IPS-20b (cell line): ENCODE results near the gene CHST3.
"Not testable (repeated sequence)": the region's sequence is repeated elsewhere in the genome, so short reads cannot be mapped to it uniquely, and the experiment has no call there.

Source experiments
- H3K27ac ChIP-seq: one replicate; pipeline ENCODE4 v1.5.1; 2013; ENCODE audit warnings: low read length
- H3K27me3 ChIP-seq: 2 replicates; pipeline ENCODE4 v1.6.1; 2013; ENCODE audit warnings: mild to moderate bottlenecking, low read length, inconsistent platforms; ENCODE audit not compliant: insufficient read depth
- H3K36me3 ChIP-seq: 2 replicates; pipeline ENCODE4 v1.6.1; 2013; ENCODE audit warnings: low read depth, mild to moderate bottlenecking, inconsistent platforms, low read length, moderate library complexity; ENCODE audit not compliant: insufficient read depth
- H3K4me1 ChIP-seq: 2 replicates; pipeline ENCODE4 v1.6.1; 2013; ENCODE audit warnings: mild to moderate bottlenecking, control low read depth, inconsistent platforms, low read length, moderate library complexity; ENCODE audit not compliant: insufficient read depth
- H3K4me3 ChIP-seq: 2 replicates; pipeline ENCODE4 v1.5.1; 2013; ENCODE audit warnings: mild to moderate bottlenecking, low read length, inconsistent platforms
- H3K9ac ChIP-seq: 2 replicates; pipeline ENCODE4 v1.6.1; 2013; ENCODE audit warnings: low read depth, mild to moderate bottlenecking, inconsistent platforms, low read length, moderate library complexity
- H3K9me3 ChIP-seq: 2 replicates; pipeline ENCODE4 v1.6.1; 2013; ENCODE audit warnings: mild to moderate bottlenecking, low read depth, low read length, inconsistent platforms; ENCODE audit not compliant: insufficient read depth

The CHST3 gene

DNA sequence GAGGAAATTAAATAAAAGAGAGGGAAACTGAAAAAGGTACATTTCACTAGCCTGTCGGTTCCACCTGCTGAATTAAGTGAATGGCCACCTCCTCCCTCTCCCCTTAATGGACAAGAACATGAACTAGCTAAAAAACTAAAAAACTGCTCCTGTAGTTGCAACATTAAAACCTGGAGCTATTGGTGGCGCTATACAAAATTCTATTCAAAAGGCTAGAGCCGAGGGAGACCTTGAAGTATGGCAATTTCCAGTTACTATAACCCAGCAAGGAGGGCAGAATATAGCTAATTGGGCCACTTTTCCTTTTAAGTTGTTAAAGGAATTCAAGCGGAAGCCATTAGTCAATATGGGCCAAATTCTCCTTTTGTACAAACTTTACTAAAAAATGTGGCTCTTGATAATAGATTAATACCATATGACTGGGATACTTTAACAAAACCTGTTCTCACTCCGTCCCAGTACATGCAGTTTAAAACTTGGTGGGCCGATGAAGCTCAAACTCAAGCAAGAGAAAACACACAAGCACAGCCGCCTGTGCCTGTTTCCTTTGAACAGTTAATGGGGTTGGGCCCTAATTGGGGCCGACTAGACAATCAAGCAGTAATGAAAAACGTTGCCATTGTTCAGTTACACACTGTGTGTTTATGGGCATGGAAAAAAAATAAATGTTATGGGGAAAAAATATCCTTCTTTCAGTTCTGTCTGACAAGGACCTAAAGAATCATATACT lies 6.5 kb upstream of the CHST3 start:
- Histone ChIP-seq H3K27ac (no peak overlapping the region), H3K4me3 (no peak overlapping the region), H3K27me3 (peaks cover 16% of the 10 kb centered on the region), H3K9ac (no peak overlapping the region), H3K4me1 (no peaks in the 10 kb centered on the region), H3K9me3 (peaks cover 14% of the 10 kb centered on the region), H3K36me3 (no peaks in the 10 kb centered on the region)

DNA sequence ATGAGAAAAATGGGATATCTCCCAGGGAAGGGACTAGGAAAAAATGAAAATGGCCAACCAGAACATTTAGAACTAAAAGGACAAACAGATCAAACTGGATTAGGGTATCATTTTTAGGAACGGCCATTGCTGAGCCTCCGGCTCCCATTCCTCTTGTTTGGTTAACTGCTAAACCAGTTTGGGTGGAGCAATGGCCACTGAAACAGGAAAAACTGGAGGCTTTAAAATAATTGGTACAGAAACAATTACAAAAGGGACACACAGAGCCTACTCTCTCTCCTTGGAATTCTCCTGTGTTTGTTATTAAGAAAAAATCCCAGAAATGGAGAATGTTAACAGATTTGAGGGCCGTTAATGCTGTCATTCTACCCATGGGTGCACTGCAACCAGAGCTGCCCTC lies 4.7 kb upstream of the CHST3 start:
- H3K36me3 ChIP-seq = no peaks in the 10 kb centered on the region
- H3K4me1 ChIP-seq = no peaks in the 10 kb centered on the region
- H3K9ac ChIP-seq = no peak overlapping the region
- H3K9me3 ChIP-seq = peaks cover 13% of the 10 kb centered on the region
- no peak overlapping the region for H3K27ac ChIP-seq
- H3K4me3 ChIP-seq = no peak overlapping the region
- H3K27me3 ChIP-seq = peaks cover 29% of the 10 kb centered on the region

DNA sequence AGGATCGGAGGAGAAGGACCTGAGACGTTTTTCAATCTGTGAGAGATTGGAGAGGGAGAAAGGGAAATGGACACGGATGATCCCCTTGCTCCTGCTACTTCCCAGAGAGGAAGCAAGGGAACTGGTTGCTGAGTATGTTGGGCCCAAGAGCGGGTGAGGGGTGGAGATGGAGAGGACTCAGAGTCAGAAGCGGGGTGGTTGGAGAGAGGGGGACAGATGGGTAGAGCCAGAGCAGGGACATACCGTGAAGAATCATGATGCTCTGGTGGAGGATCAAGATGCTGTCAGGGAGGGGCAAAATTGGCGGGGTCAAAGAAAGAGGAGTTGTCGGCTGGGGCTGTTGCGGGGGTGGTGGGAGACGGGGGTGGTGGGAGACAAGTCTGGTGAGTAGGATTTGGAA lies 2.4 kb upstream of the CHST3 start:
- H3K27me3 ChIP-seq = peaks cover 52% of the 10 kb centered on the region
- no peak overlapping the region for H3K27ac ChIP-seq
- H3K4me3 ChIP-seq = no peak overlapping the region
- no peak overlapping the region for H3K9ac ChIP-seq
- H3K36me3 ChIP-seq = no peaks in the 10 kb centered on the region
- peaks cover 6% of the 10 kb centered on the region; the same call in 1 of the 2 replicates for H3K4me1 ChIP-seq
- H3K9me3 ChIP-seq = no peaks in the 10 kb centered on the region

DNA sequence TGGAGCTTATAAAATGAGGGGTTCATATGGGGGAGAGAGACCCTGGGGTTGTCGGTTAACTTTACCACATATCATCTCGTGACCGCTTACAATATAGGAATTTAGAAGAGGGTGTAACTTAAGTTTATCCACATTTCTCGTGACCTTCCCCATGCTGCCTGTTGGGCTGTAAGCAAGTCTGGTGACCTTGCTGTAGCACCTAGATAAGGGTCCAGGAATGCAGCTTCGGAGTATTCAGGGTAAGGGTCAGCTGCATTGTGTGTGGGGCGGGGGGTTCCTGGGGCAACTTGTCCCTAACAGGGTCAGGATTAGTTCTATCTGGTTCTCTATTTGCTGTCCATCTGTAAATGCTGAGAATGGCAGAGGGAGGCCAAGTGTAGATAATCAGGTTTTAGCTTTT lies 1.3 kb upstream of the CHST3 start:
- Histone ChIP-seq H3K27me3 (peaks cover 52% of the 10 kb centered on the region), H3K36me3 (no peaks in the 10 kb centered on the region), H3K27ac (no peak overlapping the region), H3K4me1 (peaks cover 6% of the 10 kb centered on the region; the same call in 1 of the 2 replicates), H3K4me3 (peak overlapping the region; percentile 88; the same call in 1 of the 2 replicates), H3K9ac (no peak overlapping the region), H3K9me3 (no peaks in the 10 kb centered on the region)

DNA sequence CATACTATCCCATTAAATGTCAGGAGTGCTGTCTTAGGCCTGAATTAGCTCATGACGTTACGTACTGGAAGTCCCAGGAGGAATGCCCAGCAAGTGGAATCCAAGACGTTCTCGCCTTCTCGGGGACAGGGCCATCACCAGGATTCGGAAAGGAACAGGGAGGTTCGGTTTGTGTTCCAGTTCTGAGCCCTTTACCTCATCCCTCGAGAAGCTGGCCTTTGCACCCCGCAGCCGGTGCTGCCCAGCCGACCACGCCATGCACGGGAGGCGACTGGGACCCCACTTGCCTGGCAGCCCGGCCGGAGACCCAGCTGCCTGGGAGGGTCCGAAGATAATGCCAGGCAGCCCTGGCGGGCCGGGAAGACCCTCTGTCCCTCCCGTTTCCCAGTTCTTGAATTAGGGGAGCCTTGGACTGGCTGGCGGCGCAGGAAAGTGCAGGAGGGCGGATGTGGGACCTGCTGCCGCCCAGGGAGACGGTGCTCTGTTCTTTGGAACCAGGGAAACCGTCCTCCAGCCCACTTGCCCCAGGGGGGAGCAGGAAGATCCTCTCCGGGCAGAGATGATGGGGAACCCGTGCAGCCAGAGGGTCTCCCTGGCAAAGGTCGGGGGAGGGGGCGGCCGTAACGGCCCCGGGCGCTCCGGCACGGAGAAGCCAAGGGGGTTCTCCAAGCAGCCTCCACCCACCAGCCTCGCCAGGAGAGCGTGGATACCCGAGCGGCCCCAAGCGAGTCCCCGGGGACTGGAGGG lies 671 bp upstream of the CHST3 start:
- peak overlapping the region; percentile 78; the same call in 1 of the 2 replicates for H3K9ac ChIP-seq
- no peaks in the 10 kb centered on the region for H3K9me3 ChIP-seq
- H3K27ac ChIP-seq = no peak overlapping the region
- H3K4me3 ChIP-seq = peak overlapping the region; percentile 88
- peaks cover 6% of the 10 kb centered on the region; the same call in 1 of the 2 replicates for H3K4me1 ChIP-seq
- H3K36me3 ChIP-seq = no peaks in the 10 kb centered on the region
- peaks cover 52% of the 10 kb centered on the region for H3K27me3 ChIP-seq

DNA sequence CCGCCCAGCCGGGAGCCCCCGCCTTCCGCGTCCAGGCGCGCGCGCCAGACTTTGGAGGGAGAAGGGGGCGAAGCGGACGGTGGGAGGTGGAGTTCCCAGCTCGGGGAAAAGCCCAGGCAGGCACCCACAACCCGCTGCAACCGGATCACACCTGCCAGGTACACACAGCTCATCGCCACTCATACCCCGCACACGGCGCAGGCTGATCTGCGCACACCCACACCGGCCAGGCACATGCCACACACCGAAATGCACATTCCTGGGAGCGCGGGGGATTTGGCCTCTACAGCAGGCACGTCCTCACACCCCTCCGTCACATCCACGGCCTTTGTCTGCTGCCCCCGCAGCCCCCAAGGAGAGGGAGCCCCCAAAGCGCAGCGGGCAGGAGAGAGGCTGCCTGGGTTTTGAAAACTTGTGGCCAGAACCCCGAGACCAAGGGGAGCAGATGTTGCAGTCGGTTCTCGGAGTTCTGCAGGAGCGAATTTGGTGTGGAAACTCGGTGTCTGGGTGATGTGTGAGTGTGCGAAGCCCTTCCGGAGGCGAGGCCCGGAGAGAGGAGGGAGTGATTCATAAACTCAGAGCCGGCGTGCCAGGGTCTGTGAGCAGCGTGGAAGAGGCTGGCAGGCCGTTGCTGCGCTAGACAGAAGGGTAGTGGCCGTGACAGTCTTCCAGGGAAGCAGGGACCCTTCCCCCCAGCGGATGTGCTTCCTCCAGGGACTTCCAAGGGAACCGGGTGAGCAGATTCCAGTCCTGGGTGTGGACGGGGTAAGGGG lies 734 bp downstream of the CHST3 start:
- Histone ChIP-seq H3K9ac (peak overlapping the region; percentile 78), H3K9me3 (no peaks in the 10 kb centered on the region), H3K4me3 (peak overlapping the region; percentile 88), H3K27me3 (peaks cover 52% of the 10 kb centered on the region), H3K27ac (no peak overlapping the region), H3K36me3 (no peaks in the 10 kb centered on the region), H3K4me1 (peaks cover 6% of the 10 kb centered on the region; the same call in 1 of the 2 replicates)

DNA sequence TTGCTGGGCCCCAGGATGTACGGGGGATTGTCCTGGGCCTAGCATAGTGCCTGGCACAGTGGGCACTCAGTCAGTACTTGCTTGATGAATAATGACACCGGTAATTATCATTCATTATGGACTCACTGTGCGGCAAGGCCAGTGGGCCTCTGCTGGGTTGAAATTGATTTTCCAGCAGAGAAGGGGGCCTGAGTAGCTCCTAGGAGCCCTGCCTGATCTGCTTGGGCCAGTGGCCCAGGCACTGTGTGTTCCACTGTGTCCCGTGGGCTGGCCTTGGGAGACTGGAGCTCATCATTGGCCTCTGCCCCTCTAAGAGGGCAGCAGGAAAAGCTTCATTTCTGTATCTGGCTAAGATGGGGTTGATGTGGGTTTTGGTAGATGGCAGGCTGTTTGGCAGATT lies 1.4 kb downstream of the CHST3 start:
- H3K36me3 ChIP-seq = no peaks in the 10 kb centered on the region
- H3K4me1 ChIP-seq = peaks cover 6% of the 10 kb centered on the region; the same call in 1 of the 2 replicates
- H3K27ac ChIP-seq = no peak overlapping the region
- H3K9ac ChIP-seq = peak overlapping the region; percentile 78; the same call in 1 of the 2 replicates
- peaks cover 52% of the 10 kb centered on the region for H3K27me3 ChIP-seq
- H3K9me3 ChIP-seq = no peaks in the 10 kb centered on the region
- H3K4me3 ChIP-seq = peak overlapping the region; percentile 88

DNA sequence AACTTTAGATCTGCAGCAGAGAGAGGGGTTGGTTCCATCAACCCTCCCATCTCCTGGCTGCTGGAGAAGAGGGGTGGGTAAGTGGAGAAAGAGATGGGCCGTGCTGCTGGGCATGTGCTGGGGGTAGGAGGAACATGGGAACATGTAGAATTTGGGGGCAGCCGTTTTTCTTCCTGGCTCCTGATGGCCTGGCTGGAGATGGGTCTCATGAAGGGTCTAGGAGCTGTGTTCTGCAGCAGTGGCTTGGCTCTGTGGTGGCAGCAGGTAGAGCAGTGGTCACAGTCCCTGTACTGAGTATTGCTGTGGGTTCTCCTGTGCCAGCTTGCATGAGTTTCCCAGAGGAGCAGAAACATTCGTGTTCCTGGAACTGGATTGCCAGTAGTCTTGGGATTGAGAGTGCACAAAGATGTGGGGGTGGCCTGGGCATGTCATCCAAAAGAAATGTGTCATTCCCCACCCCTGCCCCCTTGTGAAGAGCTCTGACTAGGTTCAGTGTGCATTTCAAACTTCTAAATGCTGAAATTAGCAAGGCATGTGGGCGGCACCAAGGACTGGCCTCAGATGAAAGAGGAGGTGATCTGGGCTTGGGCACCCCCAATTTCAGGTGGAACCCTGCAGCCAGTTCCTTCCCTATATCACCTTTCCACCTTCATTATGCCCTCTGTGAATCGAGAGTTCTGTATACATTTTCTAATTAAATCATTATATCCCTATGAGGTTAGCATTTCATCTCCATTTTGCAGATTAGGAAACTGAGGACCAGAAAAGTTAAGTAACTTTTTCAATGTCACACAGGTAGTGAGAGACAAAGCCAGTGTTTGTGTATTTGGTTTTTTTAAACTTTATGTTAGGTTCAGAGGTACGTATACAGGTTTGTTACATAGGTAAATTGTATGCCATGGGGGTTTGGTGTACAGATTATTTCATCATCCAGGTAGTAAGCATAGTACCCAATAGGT lies 2.1 kb downstream of the CHST3 start:
- H3K36me3 ChIP-seq = no peaks in the 10 kb centered on the region
- H3K9me3 ChIP-seq = no peaks in the 10 kb centered on the region
- no peak overlapping the region for H3K9ac ChIP-seq
- H3K27ac ChIP-seq = no peak overlapping the region
- H3K27me3 ChIP-seq = peaks cover 50% of the 10 kb centered on the region
- no peak overlapping the region for H3K4me3 ChIP-seq
- H3K4me1 ChIP-seq = peaks cover 6% of the 10 kb centered on the region; the same call in 1 of the 2 replicates

DNA sequence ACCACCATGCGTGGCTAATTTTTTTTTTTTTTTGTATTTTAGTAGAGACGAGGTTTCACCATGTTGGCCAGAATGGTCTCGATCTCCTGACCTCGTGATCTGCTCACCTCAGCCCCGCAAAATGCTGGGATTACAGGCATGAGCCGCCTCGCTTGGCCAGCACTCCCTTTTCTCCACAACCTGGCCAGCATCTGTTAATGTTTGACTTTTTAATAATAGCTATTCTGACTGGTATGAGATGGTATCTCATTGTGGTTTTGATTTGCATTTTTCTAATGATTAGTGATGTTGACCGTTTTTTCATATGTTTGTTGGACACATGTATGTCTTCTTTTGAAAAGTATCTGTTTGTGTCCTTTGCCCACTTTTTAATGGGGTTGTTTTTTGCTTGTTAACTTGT lies 3.8 kb downstream of the CHST3 start:
- not testable (repeated sequence) for H3K9ac ChIP-seq, H3K4me1 ChIP-seq, H3K36me3 ChIP-seq, H3K27ac ChIP-seq, H3K9me3 ChIP-seq, H3K4me3 ChIP-seq
- H3K27me3 ChIP-seq = peaks cover 34% of the 10 kb centered on the region

DNA sequence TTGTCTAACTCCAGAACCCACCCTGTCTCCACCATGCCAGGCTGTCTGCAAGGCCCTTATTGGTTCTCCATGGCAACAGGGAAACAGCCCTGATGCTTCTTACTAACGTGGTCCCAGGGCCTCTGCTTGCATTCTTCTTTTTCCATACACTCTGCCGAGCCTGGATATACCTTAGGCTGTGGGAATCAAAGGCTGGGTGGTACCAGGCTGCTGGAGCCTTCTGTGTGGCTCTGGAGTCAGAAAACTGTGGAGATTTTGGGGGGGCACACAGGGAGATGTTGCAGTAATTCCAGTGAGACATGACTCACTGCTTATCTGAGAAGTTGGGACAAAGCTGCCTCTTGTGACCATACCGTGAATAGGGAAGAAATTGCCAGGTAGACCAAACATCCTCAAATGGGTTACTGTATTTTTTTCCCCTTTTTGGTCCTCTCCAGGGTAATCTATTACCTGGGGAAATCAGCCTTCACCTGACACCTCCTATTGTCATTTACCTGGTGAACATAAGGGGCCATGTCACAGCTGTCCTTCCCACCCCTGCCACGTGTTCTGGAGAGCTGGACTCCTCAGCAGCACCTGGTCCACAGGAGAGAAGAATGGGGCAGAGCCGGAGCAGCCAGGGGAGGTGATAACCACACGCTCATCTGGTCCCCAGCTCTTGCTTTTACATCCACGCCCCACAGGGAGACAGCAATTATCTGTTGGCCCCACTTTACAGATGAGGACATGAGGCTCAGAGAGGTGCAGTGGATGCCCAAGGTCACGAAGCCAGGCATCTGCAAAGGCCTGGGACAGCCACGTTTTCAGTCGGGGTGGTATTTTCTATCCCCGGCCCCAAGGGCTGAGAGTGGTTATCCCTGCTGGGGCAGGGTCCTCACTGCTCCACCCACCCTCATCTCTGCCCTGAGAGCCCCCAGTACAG lies 4.6 kb downstream of the CHST3 start:
- peaks cover 25% of the 10 kb centered on the region for H3K27me3 ChIP-seq
- no peak overlapping the region for H3K27ac ChIP-seq
- H3K9me3 ChIP-seq = no peaks in the 10 kb centered on the region
- no peaks in the 10 kb centered on the region for H3K36me3 ChIP-seq
- H3K9ac ChIP-seq = no peak overlapping the region
- H3K4me3 ChIP-seq = no peak overlapping the region
- H3K4me1 ChIP-seq = peaks cover 6% of the 10 kb centered on the region; the same call in 1 of the 2 replicates
